GM18505 (cell line): ENCODE measurements around the gene ARAF.
"Not testable (repeated sequence)": the region's sequence is repeated elsewhere in the genome, so short reads cannot be mapped to it uniquely, and the experiment has no call there.

Experiments used
- ATAC-seq: cut with Tn5 transposase; IDR thresholded peaks from one replicate; pipeline ENCODE4 v1.9.1; 2021; ENCODE audit not compliant: unreplicated experiment
- POLR2A ChIP-seq: IDR thresholded peaks from 4 replicates; pipeline ENCODE4 v1.6.1; 2011; ENCODE audit warnings: borderline replicate concordance; ENCODE audit not compliant: insufficient read depth, insufficient read length; ENCODE audit errors: extremely low read depth

The ARAF gene

GRCh38 chrX:47584714-47585113 lies 23.7 kb downstream of the ARAF start:
- TF ChIP-seq POLR2A, result no peak
- ATAC-seq, result no peak

GRCh38 chrX:47585273-47585672 lies 24.3 kb downstream of the ARAF start:
- no peak for ATAC-seq
- no peak for TF ChIP-seq POLR2A

GRCh38 chrX:47586043-47586787 lies 25.2 kb downstream of the ARAF start:
- no peak for ATAC-seq
- no peak for TF ChIP-seq POLR2A

GRCh38 chrX:47587091-47587891 lies 26.3 kb downstream of the ARAF start:
- no peak for TF ChIP-seq POLR2A

GRCh38 chrX:47587906-47588735 lies 27.1 kb downstream of the ARAF start:
- TF ChIP-seq POLR2A, result no peak
- ATAC-seq, result no peak

More at GRCh38 chrX:47587091-47587891, 26.3 kb downstream of the ARAF start:
- ATAC-seq, result no peak

GRCh38 chrX:47590984-47591383 lies 30.0 kb downstream of the ARAF start:
- ATAC-seq, result no peak
- no peak for TF ChIP-seq POLR2A

GRCh38 chrX:47593522-47593921 lies 32.5 kb downstream of the ARAF start:
- no peak for TF ChIP-seq POLR2A

GRCh38 chrX:47595716-47596251 lies 34.8 kb downstream of the ARAF start:
- TF ChIP-seq POLR2A, result no peak
- no peak for ATAC-seq

More at GRCh38 chrX:47593522-47593921, 32.5 kb downstream of the ARAF start:
- ATAC-seq, result no peak

- no peak for ATAC-seq
Measured at GRCh38 chrX:47596256-47596655, 35.3 kb downstream of the ARAF start.

GRCh38 chrX:47597222-47597621 lies 36.2 kb downstream of the ARAF start:
- no peak for ATAC-seq
- TF ChIP-seq POLR2A, result no peak

More at GRCh38 chrX:47596256-47596655, 35.3 kb downstream of the ARAF start:
- no peak for TF ChIP-seq POLR2A

- ATAC-seq, result not testable (repeated sequence)
Measured at GRCh38 chrX:47603125-47603524, 42.1 kb downstream of the ARAF start.

- no peak for TF ChIP-seq POLR2A
- no peak for ATAC-seq
Measured at GRCh38 chrX:47605024-47605423, 44.0 kb downstream of the ARAF start.

- TF ChIP-seq POLR2A, result no peak
- no peak for ATAC-seq
Measured at GRCh38 chrX:47607091-47607490, 46.1 kb downstream of the ARAF start.
